ENCODE data around the gene SKIC8.

The SKIC8 gene

DNA sequence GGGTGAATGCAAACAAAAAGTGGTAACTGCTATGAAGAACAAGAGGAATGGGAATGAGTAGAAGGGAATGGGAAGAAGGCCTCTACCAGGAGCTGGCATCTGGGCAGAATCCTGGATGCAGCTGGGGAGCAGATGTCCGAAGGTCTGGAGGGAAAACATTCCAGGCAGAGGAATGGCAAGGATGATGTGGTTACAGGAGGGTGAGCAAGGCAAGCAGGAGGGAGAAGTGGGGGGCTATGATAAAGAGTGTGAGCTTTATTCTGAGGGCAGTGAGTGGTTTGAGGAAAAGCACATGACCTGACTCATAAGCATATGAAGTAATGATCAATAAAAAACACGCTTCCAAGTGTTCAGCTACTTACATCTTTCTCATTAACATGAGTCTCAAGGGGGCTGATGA, 17.1 kb downstream of the SKIC8 start:
- Histone ChIP-seq H3K27me3 (replicated peaks) (no peaks in the 10 kb centered on the region), H3K27ac (no peak overlapping the region), H3K36me3 (replicated peaks) (peaks cover 32% of the 10 kb centered on the region), H3K4me3 (ENCODE audit: low read depth, low read length) (no peak overlapping the region)
- no peak for DNase-seq
- TF ChIP-seq, protein P1, sequence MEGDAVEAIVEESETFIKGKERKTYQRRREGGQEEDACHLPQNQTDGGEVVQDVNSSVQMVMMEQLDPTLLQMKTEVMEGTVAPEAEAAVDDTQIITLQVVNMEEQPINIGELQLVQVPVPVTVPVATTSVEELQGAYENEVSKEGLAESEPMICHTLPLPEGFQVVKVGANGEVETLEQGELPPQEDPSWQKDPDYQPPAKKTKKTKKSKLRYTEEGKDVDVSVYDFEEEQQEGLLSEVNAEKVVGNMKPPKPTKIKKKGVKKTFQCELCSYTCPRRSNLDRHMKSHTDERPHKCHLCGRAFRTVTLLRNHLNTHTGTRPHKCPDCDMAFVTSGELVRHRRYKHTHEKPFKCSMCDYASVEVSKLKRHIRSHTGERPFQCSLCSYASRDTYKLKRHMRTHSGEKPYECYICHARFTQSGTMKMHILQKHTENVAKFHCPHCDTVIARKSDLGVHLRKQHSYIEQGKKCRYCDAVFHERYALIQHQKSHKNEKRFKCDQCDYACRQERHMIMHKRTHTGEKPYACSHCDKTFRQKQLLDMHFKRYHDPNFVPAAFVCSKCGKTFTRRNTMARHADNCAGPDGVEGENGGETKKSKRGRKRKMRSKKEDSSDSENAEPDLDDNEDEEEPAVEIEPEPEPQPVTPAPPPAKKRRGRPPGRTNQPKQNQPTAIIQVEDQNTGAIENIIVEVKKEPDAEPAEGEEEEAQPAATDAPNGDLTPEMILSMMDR (IDR thresholded peaks at IDR 0.05; ENCODE audit: low read depth, low read length, missing control alignments): no peak
- in situ Hi-C loops (cut with HindIII; ENCODE audit: low pct_ligation_motif_present, low sequenced_read_pairs): no loop called here

DNA sequence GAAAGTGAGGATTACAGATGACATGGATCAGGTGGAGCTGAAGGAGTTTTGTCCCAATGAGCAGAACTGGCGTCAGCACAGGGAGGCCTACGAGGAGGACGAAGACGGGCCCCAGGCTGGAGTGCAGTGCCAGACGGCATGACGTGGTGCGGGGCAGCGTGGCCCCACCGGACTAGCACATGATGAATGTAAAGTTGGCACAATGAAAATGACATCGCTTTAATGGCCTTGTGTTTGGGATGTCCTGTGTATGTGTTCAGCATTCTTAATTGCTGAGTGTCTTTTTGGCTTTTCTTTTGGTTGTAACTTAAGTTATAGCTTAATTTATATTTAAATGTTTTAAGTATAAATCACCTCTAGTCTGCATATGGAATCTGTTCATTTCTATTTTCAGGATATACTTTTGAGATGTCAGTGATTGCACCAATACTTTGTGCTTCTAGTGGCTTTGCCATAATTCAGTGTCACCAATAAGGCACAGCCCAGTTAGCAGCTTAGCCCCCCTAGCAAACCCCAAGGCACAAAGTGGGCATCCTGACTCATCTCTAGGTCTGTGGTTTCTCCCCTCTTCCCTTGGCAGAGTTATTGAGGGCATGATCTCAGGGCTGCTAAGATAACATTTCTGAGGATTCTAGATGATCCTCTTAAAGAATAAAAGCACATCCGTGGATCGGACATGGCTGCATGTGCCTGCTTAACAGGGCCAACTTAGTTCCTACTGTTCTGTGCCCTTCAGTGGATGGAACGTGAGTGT, 18.9 kb downstream of the SKIC8 start:
- no peak overlapping the region for H3K4me3 ChIP-seq (ENCODE audit: low read depth, low read length)
- in situ Hi-C loops (cut with HindIII; ENCODE audit: low pct_ligation_motif_present, low sequenced_read_pairs): no loop called here
- no peak overlapping the region for H3K27ac ChIP-seq
- no peak for DNase-seq
- H3K27me3 ChIP-seq (replicated peaks): no peaks in the 10 kb centered on the region
- TF ChIP-seq, protein P1 (IDR thresholded peaks at IDR 0.05; ENCODE audit: low read depth, low read length, missing control alignments): no peak
- peaks cover 25% of the 10 kb centered on the region for H3K36me3 ChIP-seq (replicated peaks)

DNA sequence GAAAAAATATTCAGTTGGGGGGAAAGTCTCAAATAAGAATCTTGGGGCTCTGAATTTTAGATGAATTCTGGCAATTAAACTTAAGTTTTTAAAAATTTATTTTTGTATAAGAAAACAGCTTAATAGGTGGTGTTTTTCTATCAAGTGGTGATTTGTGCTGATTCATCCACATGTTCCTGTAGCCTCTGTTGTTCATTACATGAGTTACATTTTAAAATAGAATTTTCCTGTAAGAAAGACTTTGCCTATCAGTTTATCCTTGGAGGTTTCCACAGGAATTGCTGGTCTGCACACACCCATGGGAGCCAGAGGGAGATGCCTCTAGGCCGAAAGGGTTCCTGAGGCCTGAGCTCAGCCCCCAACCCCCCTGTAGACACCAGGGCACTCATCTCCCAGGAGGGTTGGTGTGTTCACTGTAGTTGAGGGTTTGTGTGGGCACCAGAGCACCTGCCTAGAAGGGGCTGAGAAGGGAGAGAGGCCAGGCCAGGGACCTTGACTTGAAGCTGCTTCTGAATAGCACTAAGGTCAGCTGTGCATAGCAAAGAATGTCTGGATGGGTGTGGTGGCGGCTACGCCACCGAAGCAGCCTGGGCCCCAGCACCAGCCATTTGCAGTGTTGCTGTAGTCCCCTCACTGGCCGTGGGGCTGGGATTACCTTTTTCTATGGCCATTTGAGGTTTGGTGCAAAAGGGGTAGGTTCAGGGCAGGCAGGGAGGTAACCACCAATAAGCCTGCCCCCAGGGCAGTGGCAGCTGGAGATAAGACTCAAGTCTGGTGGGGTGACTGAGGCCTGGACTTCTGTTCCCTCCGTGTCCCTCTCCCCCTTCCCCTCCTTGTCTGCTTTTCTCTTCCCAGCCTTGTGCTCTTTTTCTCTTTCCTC, 23.1 kb downstream of the SKIC8 start:
- H3K27ac ChIP-seq: no peak overlapping the region
- TF ChIP-seq, protein P1 (IDR thresholded peaks at IDR 0.05; ENCODE audit: low read depth, low read length, missing control alignments): no peak
- peaks cover 4% of the 10 kb centered on the region for H3K36me3 ChIP-seq (replicated peaks)
- in situ Hi-C loops (cut with HindIII; ENCODE audit: low pct_ligation_motif_present, low sequenced_read_pairs): no loop called here
- no peak overlapping the region for H3K4me3 ChIP-seq (ENCODE audit: low read depth, low read length)
- H3K27me3 ChIP-seq (replicated peaks): no peaks in the 10 kb centered on the region
- no peak for DNase-seq

DNA sequence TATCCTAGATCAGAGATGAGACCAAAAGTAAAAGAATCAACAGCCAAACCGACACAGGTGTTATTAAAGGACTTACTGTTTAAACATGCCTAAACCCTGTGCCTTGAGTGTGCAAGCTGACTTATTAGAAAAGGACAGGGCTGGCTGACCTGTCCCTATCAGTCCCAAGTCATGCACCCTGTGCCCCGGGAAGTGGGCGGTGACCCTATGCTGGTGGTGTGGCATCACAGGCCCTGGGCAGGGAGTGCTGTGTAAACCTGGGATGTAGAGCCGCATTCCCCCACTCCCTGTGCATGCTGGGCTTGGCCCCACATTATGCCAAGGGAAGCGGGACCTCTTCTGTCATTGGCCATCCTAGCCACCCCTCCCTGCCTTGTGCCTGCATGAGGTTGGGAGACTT, 24.4 kb downstream of the SKIC8 start:
- Histone ChIP-seq H3K27ac (no peak overlapping the region), H3K36me3 (replicated peaks) (peaks cover 2% of the 10 kb centered on the region), H3K4me3 (ENCODE audit: low read depth, low read length) (no peak overlapping the region), H3K27me3 (replicated peaks) (no peaks in the 10 kb centered on the region)
- TF ChIP-seq, protein P1 (IDR thresholded peaks at IDR 0.05; ENCODE audit: low read depth, low read length, missing control alignments): no peak
- in situ Hi-C loops (cut with HindIII; ENCODE audit: low pct_ligation_motif_present, low sequenced_read_pairs): no loop called here
- no peak for DNase-seq

DNA sequence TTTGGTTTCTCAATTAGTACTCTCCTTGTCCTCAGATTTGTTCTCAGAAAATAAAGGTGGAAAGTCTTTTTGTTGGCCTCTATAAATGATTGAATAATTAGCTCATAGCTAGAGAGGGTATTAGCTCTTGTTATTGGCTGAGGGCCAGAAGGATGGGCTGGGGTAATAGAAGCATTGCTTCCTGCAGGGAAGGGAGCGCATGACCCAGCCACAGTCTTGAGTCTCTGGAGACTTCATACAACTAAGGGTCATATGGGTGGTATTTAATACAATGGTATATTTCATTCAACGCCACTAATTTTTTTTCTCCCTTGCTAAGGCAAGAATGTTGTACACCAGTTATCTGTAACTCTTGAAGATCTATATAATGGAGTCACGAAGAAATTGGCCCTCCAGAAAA, 26.6 kb downstream of the SKIC8 start:
- TF ChIP-seq, protein P1 (IDR thresholded peaks at IDR 0.05; ENCODE audit: low read depth, low read length, missing control alignments): no peak
- Histone ChIP-seq H3K4me3 (ENCODE audit: low read depth, low read length) (no peak overlapping the region), H3K27me3 (replicated peaks) (no peaks in the 10 kb centered on the region), H3K27ac (no peak overlapping the region), H3K36me3 (replicated peaks) (peaks cover 2% of the 10 kb centered on the region)
- in situ Hi-C loops (cut with HindIII; ENCODE audit: low pct_ligation_motif_present, low sequenced_read_pairs): no loop called here
- DNase-seq: no peak
